AG10803 (cell line): ENCODE results near the gene MAP4K4.

ENCODE experiments used
- DNase-seq: peaks from one replicate; pipeline ENCODE4 v3.0.0; 2010; ENCODE audit warnings: low read depth
- H3K4me3 ChIP-seq: 2 replicates; pipeline ENCODE4 v1.5.1; 2011; ENCODE audit warnings: mild to moderate bottlenecking, low read length, control low read depth
- TF ChIP-seq, protein P1 (sequence below): conservative IDR thresholded peaks from 2 replicates; pipeline ENCODE4 v1.5.1; 2011; ENCODE audit warnings: mild to moderate bottlenecking, low read length, control low read depth, inconsistent platforms

MAP4K4 gene

DNA sequence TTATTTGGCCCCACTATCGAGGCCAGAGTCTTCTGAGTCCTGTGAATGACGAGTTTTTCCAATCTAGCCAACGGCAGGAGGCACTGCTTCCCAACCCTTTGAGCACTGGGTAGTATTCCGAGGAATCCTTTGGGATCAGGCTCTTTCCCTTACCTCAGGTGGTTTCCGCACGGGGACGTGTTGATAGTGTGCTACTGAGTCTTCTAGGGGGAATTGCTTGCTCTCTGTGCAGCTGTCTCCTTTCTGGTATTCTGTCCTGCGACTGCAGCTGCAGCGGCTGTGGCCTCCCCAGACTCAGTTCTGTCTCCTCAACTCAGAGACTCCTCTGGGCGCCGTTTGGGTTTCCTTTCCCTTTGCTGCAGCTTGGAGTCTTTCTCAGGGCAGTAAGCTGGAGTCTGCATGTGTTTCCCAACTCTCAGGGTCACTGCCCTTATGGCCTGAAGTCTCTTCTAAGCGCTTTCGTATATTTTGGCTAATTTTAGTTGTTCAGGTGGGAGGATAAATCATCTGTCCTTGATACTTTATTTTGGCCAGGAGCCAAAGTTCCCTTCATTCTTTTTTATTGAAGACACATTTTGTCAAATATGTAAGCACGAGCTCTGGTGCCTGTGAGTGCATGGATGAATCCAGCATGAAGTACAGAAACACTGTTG lies 118.4 kb downstream of the MAP4K4 start:
- H3K4me3 ChIP-seq: no peak overlapping the region
- TF ChIP-seq, protein P1, sequence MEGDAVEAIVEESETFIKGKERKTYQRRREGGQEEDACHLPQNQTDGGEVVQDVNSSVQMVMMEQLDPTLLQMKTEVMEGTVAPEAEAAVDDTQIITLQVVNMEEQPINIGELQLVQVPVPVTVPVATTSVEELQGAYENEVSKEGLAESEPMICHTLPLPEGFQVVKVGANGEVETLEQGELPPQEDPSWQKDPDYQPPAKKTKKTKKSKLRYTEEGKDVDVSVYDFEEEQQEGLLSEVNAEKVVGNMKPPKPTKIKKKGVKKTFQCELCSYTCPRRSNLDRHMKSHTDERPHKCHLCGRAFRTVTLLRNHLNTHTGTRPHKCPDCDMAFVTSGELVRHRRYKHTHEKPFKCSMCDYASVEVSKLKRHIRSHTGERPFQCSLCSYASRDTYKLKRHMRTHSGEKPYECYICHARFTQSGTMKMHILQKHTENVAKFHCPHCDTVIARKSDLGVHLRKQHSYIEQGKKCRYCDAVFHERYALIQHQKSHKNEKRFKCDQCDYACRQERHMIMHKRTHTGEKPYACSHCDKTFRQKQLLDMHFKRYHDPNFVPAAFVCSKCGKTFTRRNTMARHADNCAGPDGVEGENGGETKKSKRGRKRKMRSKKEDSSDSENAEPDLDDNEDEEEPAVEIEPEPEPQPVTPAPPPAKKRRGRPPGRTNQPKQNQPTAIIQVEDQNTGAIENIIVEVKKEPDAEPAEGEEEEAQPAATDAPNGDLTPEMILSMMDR: no peak
- DNase-seq: peak; percentile 51

DNA sequence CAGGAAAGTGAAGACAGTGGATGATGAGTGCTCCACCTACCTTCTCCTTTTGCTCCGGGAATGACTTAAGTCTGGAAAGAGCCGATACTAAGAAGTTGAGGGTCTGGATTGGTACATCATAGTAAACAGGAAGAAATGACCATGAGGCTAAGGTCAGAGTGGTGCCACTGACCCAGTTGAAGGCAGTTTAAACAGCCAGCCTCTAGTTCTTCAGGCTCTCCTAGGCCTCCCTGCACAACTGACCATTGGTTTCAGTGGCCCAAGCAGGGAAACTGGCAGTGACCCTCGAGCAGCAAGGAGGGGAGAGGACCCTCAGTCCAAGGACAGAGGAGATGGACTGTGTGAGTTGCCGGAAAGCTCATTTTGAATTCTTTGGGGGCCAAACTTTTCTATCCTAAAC lies 119.1 kb downstream of the MAP4K4 start:
- TF ChIP-seq, protein P1: no peak
- no peak for DNase-seq
- no peak overlapping the region for H3K4me3 ChIP-seq

DNA sequence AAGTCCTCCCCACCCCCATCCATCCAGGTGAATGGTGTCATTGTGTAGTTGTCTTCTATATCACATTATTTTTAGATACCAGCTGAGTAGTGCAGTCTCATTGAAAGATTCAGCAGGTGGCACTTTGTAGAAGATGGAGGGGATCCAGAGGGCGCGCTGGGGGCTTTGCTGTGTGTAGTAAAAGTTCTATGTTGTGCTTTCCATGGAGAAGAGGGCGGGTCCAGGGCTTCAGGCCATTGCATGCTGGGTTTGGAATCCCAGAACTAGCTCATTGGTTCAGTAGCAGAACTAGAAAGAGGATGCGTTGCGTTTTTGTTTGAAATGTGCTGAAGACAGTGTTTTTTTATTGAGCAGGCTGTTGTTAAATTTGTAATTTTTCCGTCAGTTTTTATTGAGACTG lies 120.0 kb downstream of the MAP4K4 start:
- no peak for DNase-seq
- TF ChIP-seq, protein P1: no peak
- no peak overlapping the region for H3K4me3 ChIP-seq

DNA sequence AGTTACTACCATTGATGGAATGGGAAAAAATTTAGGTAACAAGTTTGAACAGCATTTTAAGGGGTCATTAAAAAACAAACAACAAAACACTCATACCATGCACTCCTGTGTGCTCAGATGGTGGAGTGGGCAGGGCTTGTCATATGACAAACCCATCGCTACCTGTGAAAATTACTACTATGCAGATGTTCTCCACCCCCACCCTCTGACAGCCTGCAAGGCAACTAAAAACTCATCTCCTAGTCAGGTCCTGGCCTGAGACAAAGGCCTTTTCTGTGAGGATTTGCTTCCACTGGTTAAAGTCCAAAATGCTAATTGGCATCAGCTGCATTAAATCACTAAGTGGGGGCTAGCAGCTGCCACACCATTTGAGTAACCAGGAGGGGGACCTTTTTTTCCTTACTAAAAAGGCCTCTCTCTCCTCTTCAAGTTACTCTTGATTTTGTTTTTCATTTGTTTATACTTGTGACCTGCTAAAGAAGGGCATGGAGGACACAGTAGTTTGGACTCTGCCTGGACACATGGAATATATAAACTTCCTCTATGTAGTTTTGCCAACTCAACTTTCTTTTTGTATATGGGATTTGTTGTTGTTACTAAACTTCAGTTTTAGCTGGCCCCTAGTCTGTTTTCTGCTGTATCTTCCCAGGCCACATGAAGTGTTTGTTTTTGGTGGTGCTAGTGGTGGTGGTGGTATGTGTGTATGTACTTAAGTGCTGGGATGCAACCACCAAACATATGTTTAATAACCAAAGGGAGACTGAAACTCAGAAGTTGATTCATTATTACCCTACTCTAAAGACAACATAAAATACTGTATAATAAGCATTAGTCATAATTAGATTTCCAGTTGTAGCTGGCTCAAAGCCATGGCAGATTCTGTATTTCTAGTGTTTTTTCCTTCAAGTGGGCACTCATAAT lies 121.3 kb downstream of the MAP4K4 start:
- DNase-seq: peak; percentile 73
- TF ChIP-seq, protein P1: no peak
- H3K4me3 ChIP-seq: no peak overlapping the region

DNA sequence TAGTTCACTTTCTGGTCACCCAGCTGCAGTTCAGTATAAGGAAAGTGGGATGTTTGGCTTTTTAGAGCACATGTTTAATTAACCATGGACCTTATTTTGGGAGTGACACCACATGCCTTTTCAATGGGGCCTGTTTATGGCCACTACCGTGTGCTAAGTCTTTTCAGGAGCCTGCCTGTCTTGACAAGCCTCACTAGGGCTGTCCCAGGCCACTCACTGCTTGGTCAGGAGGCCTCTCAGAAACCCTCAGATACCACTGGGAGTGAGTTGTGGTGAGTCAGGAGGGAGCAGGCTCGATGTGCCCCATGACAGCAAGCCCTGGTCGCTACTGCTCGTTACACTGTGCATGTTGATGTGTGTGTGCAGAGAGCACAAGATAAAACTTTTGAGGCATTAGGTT lies 123.0 kb downstream of the MAP4K4 start:
- no peak overlapping the region for H3K4me3 ChIP-seq

DNA sequence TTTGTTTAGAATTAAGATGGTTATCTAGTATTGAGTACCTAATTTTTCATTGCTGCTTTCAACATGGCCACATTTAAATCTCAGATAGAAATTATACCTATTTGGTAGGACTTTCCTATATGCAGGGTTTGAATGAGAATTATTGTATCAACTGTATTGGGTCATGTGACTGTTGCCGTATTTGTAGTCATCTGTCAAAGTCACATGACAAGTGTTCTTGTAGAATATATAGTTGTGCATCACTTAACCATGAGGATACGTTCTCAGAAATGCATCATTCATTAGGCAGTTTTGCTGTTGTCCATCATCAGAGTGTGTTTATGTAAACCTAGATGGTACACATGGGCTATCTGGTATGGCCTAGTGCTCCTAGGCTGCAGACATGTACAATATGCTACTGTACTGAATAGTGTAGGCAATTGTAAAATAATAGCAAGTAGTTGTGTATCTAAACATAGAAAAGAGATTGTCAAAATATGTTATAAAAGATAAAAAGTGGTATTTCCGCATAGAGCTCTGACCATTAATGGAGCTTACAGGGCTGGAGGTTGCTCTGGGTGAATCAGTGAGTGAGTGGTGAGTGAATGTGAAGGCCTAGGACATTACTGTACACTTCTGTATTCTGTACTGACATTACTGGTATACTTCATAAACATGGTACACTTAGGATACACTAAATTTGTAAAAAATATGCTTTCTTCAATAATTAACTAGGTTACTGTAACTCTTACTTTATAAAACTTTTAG lies 123.7 kb downstream of the MAP4K4 start:
- TF ChIP-seq, protein P1: no peak
- no peak for DNase-seq
- no peak overlapping the region for H3K4me3 ChIP-seq

More for the DNA sequence above, 123.0 kb downstream of the MAP4K4 start:
- TF ChIP-seq, protein P1: no peak
- peak; percentile 55 for DNase-seq
